ENCODE data around the gene PHETA1. TPM values are rescaled to one million over a fixed set of nuclear protein-coding genes. Genes with fewer than 3 reads are reported as not detected.
"Not testable (repeated sequence)": the region's sequence is repeated elsewhere in the genome, so short reads cannot be mapped to it uniquely, and the experiment has no call there.

Gene PHETA1
- total RNA-seq, 4 donors from 2014 or later = 5.5 to 14.6 (median 8.9) TPM

DNA sequence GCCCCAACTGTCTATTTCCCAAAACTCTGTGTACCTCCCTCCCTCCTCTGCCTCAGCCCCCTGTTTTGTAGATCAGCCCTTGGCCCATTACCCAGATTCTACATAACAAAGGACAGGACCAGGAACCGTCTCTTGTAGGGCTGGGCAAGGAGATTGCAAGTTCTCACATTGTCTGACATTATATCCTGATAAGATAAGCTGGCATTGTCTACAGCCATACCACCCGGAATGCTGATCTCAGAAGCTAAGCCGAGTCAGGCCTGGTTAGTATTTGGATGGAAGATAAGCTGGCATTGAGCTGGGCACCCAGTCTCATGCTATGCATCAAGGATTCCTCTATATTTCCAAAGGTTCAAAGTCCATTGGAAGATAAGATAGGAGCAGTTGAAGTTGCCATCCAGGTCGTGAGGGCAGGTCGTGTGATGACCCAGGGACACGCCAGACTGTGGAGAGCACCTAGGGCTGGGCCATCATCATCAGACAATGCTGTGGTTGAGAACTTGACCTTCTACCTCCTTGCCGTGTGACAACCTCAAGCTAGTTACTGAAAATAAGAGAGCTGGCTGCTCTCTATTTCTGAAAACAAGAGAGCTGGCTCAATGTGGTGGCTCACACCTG is 29.5 kb downstream of the PHETA1 start:
- TF ChIP-seq, protein P1, sequence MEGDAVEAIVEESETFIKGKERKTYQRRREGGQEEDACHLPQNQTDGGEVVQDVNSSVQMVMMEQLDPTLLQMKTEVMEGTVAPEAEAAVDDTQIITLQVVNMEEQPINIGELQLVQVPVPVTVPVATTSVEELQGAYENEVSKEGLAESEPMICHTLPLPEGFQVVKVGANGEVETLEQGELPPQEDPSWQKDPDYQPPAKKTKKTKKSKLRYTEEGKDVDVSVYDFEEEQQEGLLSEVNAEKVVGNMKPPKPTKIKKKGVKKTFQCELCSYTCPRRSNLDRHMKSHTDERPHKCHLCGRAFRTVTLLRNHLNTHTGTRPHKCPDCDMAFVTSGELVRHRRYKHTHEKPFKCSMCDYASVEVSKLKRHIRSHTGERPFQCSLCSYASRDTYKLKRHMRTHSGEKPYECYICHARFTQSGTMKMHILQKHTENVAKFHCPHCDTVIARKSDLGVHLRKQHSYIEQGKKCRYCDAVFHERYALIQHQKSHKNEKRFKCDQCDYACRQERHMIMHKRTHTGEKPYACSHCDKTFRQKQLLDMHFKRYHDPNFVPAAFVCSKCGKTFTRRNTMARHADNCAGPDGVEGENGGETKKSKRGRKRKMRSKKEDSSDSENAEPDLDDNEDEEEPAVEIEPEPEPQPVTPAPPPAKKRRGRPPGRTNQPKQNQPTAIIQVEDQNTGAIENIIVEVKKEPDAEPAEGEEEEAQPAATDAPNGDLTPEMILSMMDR (IDR thresholded peaks at IDR 0.05) = no peak
- ATAC-seq (ENCODE audit: low FRiP score) (no peak), DNase-seq (ENCODE audit: low spot score) (no peak)

DNA sequence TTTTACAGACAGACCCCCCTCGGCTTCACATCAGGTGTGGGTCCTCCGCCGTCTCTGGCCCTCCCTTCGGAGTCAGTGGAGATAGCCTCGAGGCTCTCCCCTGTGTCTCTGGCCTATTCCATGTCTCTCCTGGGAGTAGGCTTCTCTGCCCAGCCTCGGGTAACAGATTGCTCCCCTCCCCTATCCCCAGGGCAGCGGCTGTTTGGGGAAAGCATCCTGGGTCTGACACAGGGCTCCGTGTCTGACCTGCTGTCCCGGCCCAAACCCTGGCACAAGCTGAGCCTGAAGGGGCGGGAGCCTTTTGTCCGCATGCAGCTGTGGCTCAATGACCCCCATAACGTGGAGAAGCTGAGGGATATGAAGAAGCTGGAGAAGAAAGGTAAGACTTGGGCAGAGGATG is 30.8 kb downstream of the PHETA1 start:
- ATAC-seq (ENCODE audit: low FRiP score) (no peak), DNase-seq (ENCODE audit: low spot score) (no peak)
- TF ChIP-seq, protein P1 (IDR thresholded peaks at IDR 0.05) = no peak

DNA sequence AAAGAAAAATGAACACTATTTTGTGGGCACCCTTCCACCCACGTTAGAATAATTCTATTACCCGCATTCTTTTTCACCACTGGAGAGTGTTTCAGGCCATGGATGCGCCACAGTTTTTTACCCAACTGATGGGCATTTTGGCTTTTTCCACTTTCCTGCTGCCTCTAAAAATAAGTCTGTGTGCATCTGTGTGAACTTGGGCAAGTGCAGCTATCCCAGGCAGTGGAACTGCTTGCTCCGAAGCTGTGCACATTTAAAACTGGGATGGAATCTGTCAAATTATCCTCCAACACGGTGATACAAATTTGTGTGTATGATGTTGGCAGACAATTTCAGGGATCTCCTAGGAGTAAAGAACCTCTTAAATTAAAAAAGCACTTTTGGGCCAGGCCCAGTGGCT is 31.5 kb downstream of the PHETA1 start:
- ATAC-seq (ENCODE audit: low FRiP score) (no peak), DNase-seq (ENCODE audit: low spot score) (no peak)
- TF ChIP-seq, protein P1 (IDR thresholded peaks at IDR 0.05) = no peak

GRCh38 chr12:111336411-111336810 is 32.5 kb downstream of the PHETA1 start:
- not testable (repeated sequence) for DNase-seq (ENCODE audit: low spot score); ATAC-seq (ENCODE audit: low FRiP score)

DNA sequence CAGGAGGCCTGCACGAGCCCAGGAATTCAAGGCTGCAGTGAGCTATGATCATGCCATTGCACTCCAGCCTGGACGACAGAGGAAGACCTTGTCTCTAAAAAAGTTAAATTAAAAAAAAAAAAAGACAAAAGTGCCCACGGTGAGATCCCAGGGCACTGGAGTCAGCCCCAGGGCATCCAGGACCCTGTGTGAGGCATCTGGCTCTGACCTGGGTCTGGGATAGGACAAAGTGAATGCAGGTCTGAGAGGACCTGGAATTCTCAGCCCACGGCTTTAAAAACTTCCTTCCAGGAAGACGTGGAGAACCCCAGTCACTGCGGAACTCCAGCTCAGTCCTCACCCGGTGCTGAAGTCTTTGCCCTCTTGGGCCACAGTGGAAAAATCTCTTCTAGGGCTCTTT is 33.1 kb downstream of the PHETA1 start:
- DNase-seq (ENCODE audit: low spot score) (no peak), ATAC-seq (ENCODE audit: low FRiP score) (no peak)
- TF ChIP-seq, protein P1 (IDR thresholded peaks at IDR 0.05) = no peak

DNA sequence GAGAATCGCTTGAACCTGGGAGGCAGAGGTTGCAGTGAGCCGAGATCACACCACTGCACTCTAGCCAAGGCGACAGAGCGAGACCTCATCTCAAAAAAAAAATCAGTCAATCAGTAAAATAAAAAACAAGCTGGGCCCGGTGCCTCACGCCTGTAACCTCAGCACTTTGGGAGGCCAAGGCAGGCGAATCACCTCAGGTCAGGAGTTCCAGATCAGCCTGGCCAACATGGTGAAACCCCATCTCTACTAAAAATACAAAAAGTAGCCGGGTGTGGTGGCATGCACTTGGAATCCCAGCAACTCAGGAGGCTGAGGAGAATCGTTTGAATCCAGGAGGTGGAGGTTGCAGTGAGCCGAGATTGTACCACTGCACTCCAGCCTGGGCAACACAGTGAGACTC is 33.6 kb downstream of the PHETA1 start:
- not testable (repeated sequence) for ATAC-seq (ENCODE audit: low FRiP score); DNase-seq (ENCODE audit: low spot score)

DNA sequence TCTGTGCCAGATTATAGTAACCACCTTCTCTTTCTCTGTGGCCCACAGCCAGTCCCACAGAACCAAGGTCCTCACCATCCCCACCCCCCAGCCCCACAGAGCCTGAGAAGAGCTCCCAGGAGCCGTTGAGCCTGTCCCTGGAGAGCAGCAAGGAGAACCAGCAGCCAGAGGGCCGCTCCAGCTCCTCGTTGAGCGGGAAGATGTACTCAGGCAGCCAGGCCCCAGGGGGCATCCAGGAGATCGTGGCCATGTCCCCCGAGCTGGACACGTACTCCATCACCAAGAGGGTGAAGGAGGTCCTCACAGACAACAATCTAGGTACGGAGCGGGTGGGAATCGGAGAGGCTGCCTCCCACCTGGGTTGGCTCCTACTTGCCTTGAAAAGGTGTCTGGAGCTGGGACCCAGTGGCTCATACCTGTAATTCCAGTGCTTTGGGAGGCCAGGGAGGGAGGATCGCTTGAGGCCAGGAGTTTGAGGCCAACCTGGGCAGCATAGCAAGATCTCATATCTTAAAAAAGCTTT is 34.4 kb downstream of the PHETA1 start:
- DNase-seq (ENCODE audit: low spot score) (no peak), ATAC-seq (ENCODE audit: low FRiP score) (no peak)
- TF ChIP-seq, protein P1 (IDR thresholded peaks at IDR 0.05) = no peak

Data from omental fat pad (tissue), 4 donors.